HEK293 (cell line): ENCODE data around the gene SPINT4.

Source experiments
- CTCF ChIA-PET: fragments of 350-600 bp; formaldehyde crosslinking; extraction: SDS; loops from one replicate; lab custom pipeline; 2021; ENCODE audit warnings: antibody characterized with exemption; lab: Yijun Ruan, JAX
- POLR2A ChIA-PET: fragments of 300-600 bp; formaldehyde crosslinking; extraction: SDS; loops from one replicate; lab custom pipeline; 2020; ENCODE audit warnings: antibody characterized with exemption, inconsistent platforms; lab: Yijun Ruan, JAX
- H3K27ac ChIP-seq: fragments of 200-500 bp; sonication (Bioruptor generic); 2 replicates; pipeline ENCODE4 v1.5.1; 2014; ENCODE audit warnings: low read depth, low read length, control low read depth, inconsistent platforms; ENCODE audit errors: extremely low read depth
- H3K36me3 ChIP-seq, 2 experiments: fragments of 200-500 bp in 1 of 2; sonication (Bioruptor generic) in 1 of 2; 1 replicate in 1 of 2; 2 replicates in 1 of 2; pipeline ENCODE4 v1.5.1; 2014 to 2017; ENCODE audit warnings: inconsistent platforms in 2 of 2, low read length in 2 of 2; ENCODE audit not compliant: control insufficient read depth in 2 of 2, insufficient read depth in 1 of 2
- H3K4me1 ChIP-seq: fragments of 200-500 bp; sonication (Bioruptor generic); 2 replicates; pipeline ENCODE4 v1.5.1; 2014; ENCODE audit warnings: mild to moderate bottlenecking, low read length, inconsistent platforms; ENCODE audit not compliant: control insufficient read depth, insufficient read depth
- H3K4me3 ChIP-seq: 2 replicates; pipeline ENCODE4 v1.5.1; 2011; ENCODE audit warnings: low read depth, mild to moderate bottlenecking, control low read depth, low read length, moderate library complexity
- H3K9me3 ChIP-seq: fragments of 200-500 bp; sonication (Bioruptor generic); 2 replicates; pipeline ENCODE4 v1.5.1; 2014; ENCODE audit warnings: low read depth, low read length, inconsistent platforms; ENCODE audit not compliant: control insufficient read depth, insufficient read depth
- EGR2 ChIP-seq: fragments of 450-650 bp; formaldehyde crosslinking; IDR thresholded peaks from 2 replicates; pipeline ENCODE4 v1.5.1; 2016; ENCODE audit warnings: low read depth, missing biosample characterization, missing genetic modification characterization
- GLIS1 ChIP-seq: fragments of 450-650 bp; formaldehyde crosslinking; IDR thresholded peaks from 2 replicates; pipeline ENCODE4 v1.5.1; 2016; ENCODE audit warnings: missing biosample characterization, missing genetic modification characterization
- SCRT1 ChIP-seq: fragments of 450-650 bp; formaldehyde crosslinking; IDR thresholded peaks from 2 replicates; pipeline ENCODE4 v1.5.1; 2016; ENCODE audit warnings: missing biosample characterization, missing genetic modification characterization, borderline replicate concordance
- TCF7L2 ChIP-seq: IDR thresholded peaks from 2 replicates; pipeline ENCODE4 v1.6.1; 2011; ENCODE audit warnings: low read depth, mild to moderate bottlenecking, inconsistent platforms, low read length, moderate library complexity, borderline replicate concordance
- YY1 ChIP-seq: fragments of 450-650 bp; formaldehyde crosslinking; IDR thresholded peaks from 2 replicates; pipeline ENCODE4 v1.5.1; 2018; ENCODE audit warnings: missing biosample characterization, missing genetic modification characterization
- ZBTB20 ChIP-seq: fragments of 450-650 bp; formaldehyde crosslinking; IDR thresholded peaks from 2 replicates; pipeline ENCODE4 v1.5.1; 2016; ENCODE audit warnings: missing biosample characterization, missing genetic modification characterization
- ZBTB21 ChIP-seq: fragments of 450-650 bp; formaldehyde crosslinking; IDR thresholded peaks from 2 replicates; pipeline ENCODE4 v1.5.1; 2017; ENCODE audit warnings: missing biosample characterization, missing genetic modification characterization
- ZNF140 ChIP-seq: fragments of 450-650 bp; formaldehyde crosslinking; IDR thresholded peaks from 2 replicates; pipeline ENCODE4 v1.5.1; 2016; ENCODE audit warnings: missing biosample characterization, missing genetic modification characterization
- ZNF211 ChIP-seq: fragments of 450-650 bp; formaldehyde crosslinking; IDR thresholded peaks from 2 replicates; pipeline ENCODE4 v1.5.1; 2016; ENCODE audit warnings: low read depth, missing biosample characterization, missing genetic modification characterization
- ZNF221 ChIP-seq: fragments of 450-650 bp; formaldehyde crosslinking; IDR thresholded peaks from 2 replicates; pipeline ENCODE4 v1.5.1; 2017; ENCODE audit warnings: missing biosample characterization, missing genetic modification characterization, borderline replicate concordance
- ZNF223 ChIP-seq: fragments of 450-650 bp; formaldehyde crosslinking; IDR thresholded peaks from 2 replicates; pipeline ENCODE4 v1.5.1; 2016; ENCODE audit warnings: missing biosample characterization, missing genetic modification characterization
- ZNF311 ChIP-seq: fragments of 450-650 bp; formaldehyde crosslinking; IDR thresholded peaks from 2 replicates; pipeline ENCODE4 v1.5.1; 2017; ENCODE audit warnings: missing biosample characterization, missing genetic modification characterization, borderline replicate concordance
- ZNF394 ChIP-seq: fragments of 450-650 bp; formaldehyde crosslinking; IDR thresholded peaks from 2 replicates; pipeline ENCODE4 v1.5.1; 2016; ENCODE audit warnings: missing biosample characterization, missing genetic modification characterization, mild to moderate bottlenecking, moderate library complexity, borderline replicate concordance
- ZNF510 ChIP-seq: fragments of 450-650 bp; formaldehyde crosslinking; IDR thresholded peaks from 2 replicates; pipeline ENCODE4 v1.5.1; 2018; ENCODE audit warnings: mild to moderate bottlenecking, missing genetic modification characterization, missing biosample characterization; ENCODE audit not compliant: insufficient replicate concordance
- ZNF544 ChIP-seq: fragments of 450-650 bp; formaldehyde crosslinking; IDR thresholded peaks from 2 replicates; pipeline ENCODE4 v1.5.0; 2017; ENCODE audit warnings: missing biosample characterization, missing genetic modification characterization
- ZNF621 ChIP-seq: fragments of 450-650 bp; formaldehyde crosslinking; IDR thresholded peaks from 2 replicates; pipeline ENCODE4 v1.5.1; 2017; ENCODE audit warnings: missing biosample characterization, missing genetic modification characterization
- ZNF654 ChIP-seq: fragments of 450-650 bp; formaldehyde crosslinking; IDR thresholded peaks from 2 replicates; pipeline ENCODE4 v1.5.1; 2016; ENCODE audit warnings: low read depth, missing biosample characterization, missing genetic modification characterization
- ZNF785 ChIP-seq: fragments of 450-650 bp; formaldehyde crosslinking; IDR thresholded peaks from 2 replicates; pipeline ENCODE4 v1.5.1; 2016; ENCODE audit warnings: missing biosample characterization, missing genetic modification characterization
- ZNF837 ChIP-seq: fragments of 450-650 bp; formaldehyde crosslinking; IDR thresholded peaks from 2 replicates; pipeline ENCODE4 v1.5.1; 2016; ENCODE audit warnings: missing biosample characterization, missing genetic modification characterization
- TF ChIP-seq, protein P1 (sequence below): fragments of 450-650 bp; formaldehyde crosslinking; IDR thresholded peaks from 2 replicates; pipeline ENCODE4 v1.5.1; 2016; ENCODE audit warnings: missing biosample characterization, missing genetic modification characterization
- TF ChIP-seq, protein P2 (sequence below): fragments of 450-650 bp; formaldehyde crosslinking; IDR thresholded peaks from 2 replicates; pipeline ENCODE4 v1.5.1; 2016; ENCODE audit warnings: missing biosample characterization, missing genetic modification characterization
- TF ChIP-seq, protein P3 (sequence below): fragments of 450-650 bp; formaldehyde crosslinking; IDR thresholded peaks from 2 replicates; pipeline ENCODE4 v1.5.1; 2017; ENCODE audit warnings: missing biosample characterization, missing genetic modification characterization
- TF ChIP-seq, protein P4 (sequence below): fragments of 450-650 bp; formaldehyde crosslinking; IDR thresholded peaks from 2 replicates; pipeline ENCODE4; 2016; ENCODE audit warnings: missing biosample characterization, missing genetic modification characterization
- TF ChIP-seq, protein P5 (sequence below): fragments of 450-650 bp; formaldehyde crosslinking; IDR thresholded peaks from 2 replicates; pipeline ENCODE4 v1.5.1; 2016; ENCODE audit warnings: missing biosample characterization, missing genetic modification characterization, borderline replicate concordance
- TF ChIP-seq, protein P6 (sequence below): fragments of 450-650 bp; formaldehyde crosslinking; IDR thresholded peaks from 2 replicates; pipeline ENCODE4 v1.5.1; 2016; ENCODE audit warnings: missing biosample characterization, missing genetic modification characterization
- TF ChIP-seq, protein P7 (sequence below): fragments of 450-650 bp; formaldehyde crosslinking; IDR thresholded peaks from 2 replicates; pipeline ENCODE4 v1.5.1; 2016; ENCODE audit warnings: missing biosample characterization, missing genetic modification characterization, low read depth

The SPINT4 gene

DNA sequence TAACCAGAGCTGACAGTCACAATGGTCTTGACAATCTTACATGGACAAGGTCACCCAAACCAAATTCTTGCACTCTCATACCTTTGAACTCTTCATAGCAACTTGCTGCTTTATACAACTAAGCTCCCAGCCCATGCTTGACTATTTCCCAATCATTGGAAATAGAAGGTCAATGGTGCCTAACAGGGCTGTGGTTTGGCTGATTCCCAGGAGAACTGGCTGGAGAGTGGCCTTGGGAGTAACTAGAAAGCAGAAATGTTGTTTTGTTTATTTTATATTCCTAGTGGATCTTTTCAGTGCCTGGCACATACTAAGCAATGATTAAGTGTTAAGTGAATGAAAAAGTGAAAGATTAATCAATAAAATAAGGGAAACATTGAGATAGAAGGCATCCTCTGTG lies 3.0 kb downstream of the SPINT4 start:
- no peaks in the 10 kb centered on the region for H3K4me1 ChIP-seq
- H3K27ac ChIP-seq = no peak overlapping the region
- H3K9me3 ChIP-seq = no peaks in the 10 kb centered on the region
- ChIA-PET POLR2A (no interaction called here), CTCF (interaction anchor here (1.1 kb wide), 1 partner anchor 27 kb away, joined by 3 read pairs; no protein-coding TSS in a partner anchor)
- TF ChIP-seq ZNF837 (tag by site-specific recombination) = no peak
- TF ChIP-seq, protein P1, sequence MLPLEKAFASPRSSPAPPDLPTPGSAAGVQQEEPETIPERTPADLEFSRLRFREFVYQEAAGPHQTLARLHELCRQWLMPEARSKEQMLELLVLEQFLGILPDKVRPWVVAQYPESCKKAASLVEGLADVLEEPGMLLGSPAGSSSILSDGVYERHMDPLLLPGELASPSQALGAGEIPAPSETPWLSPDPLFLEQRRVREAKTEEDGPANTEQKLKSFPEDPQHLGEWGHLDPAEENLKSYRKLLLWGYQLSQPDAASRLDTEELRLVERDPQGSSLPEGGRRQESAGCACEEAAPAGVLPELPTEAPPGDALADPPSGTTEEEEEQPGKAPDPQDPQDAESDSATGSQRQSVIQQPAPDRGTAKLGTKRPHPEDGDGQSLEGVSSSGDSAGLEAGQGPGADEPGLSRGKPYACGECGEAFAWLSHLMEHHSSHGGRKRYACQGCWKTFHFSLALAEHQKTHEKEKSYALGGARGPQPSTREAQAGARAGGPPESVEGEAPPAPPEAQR (tag by site-specific recombination) = no peak
- no peak for TF ChIP-seq ZNF394 (tag by site-specific recombination)
- no peak for TF ChIP-seq ZNF311 (tag by site-specific recombination)
- no peak for TF ChIP-seq ZBTB21 (tag by site-specific recombination)
- no peak for TF ChIP-seq ZNF221
- TF ChIP-seq, protein P2, sequence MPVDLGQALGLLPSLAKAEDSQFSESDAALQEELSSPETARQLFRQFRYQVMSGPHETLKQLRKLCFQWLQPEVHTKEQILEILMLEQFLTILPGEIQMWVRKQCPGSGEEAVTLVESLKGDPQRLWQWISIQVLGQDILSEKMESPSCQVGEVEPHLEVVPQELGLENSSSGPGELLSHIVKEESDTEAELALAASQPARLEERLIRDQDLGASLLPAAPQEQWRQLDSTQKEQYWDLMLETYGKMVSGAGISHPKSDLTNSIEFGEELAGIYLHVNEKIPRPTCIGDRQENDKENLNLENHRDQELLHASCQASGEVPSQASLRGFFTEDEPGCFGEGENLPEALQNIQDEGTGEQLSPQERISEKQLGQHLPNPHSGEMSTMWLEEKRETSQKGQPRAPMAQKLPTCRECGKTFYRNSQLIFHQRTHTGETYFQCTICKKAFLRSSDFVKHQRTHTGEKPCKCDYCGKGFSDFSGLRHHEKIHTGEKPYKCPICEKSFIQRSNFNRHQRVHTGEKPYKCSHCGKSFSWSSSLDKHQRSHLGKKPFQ (tag by site-specific recombination) = no peak
- no peak for TF ChIP-seq EGR2 (tag by site-specific recombination)
- no peak for TF ChIP-seq ZNF785
- TF ChIP-seq GLIS1 (tag by site-specific recombination) = no peak
- TF ChIP-seq, protein P3, sequence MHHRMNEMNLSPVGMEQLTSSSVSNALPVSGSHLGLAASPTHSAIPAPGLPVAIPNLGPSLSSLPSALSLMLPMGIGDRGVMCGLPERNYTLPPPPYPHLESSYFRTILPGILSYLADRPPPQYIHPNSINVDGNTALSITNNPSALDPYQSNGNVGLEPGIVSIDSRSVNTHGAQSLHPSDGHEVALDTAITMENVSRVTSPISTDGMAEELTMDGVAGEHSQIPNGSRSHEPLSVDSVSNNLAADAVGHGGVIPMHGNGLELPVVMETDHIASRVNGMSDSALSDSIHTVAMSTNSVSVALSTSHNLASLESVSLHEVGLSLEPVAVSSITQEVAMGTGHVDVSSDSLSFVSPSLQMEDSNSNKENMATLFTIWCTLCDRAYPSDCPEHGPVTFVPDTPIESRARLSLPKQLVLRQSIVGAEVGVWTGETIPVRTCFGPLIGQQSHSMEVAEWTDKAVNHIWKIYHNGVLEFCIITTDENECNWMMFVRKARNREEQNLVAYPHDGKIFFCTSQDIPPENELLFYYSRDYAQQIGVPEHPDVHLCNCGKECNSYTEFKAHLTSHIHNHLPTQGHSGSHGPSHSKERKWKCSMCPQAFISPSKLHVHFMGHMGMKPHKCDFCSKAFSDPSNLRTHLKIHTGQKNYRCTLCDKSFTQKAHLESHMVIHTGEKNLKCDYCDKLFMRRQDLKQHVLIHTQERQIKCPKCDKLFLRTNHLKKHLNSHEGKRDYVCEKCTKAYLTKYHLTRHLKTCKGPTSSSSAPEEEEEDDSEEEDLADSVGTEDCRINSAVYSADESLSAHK = no peak
- no peak for TF ChIP-seq ZBTB20
- TF ChIP-seq, protein P4, sequence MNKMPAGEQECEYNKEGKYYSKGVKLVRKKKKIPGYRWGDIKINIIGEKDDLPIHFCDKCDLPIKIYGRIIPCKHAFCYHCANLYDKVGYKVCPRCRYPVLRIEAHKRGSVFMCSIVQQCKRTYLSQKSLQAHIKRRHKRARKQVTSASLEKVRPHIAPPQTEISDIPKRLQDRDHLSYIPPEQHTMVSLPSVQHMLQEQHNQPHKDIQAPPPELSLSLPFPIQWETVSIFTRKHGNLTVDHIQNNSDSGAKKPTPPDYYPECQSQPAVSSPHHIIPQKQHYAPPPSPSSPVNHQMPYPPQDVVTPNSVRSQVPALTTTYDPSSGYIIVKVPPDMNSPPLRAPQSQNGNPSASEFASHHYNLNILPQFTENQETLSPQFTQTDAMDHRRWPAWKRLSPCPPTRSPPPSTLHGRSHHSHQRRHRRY (tag by site-specific recombination) = no peak
- no peak for TF ChIP-seq ZNF510 (tag by site-specific recombination)
- TF ChIP-seq ZNF544 = no peak
- H3K36me3 ChIP-seq = no peaks in the 10 kb centered on the region
- no peak overlapping the region for H3K4me3 ChIP-seq

DNA sequence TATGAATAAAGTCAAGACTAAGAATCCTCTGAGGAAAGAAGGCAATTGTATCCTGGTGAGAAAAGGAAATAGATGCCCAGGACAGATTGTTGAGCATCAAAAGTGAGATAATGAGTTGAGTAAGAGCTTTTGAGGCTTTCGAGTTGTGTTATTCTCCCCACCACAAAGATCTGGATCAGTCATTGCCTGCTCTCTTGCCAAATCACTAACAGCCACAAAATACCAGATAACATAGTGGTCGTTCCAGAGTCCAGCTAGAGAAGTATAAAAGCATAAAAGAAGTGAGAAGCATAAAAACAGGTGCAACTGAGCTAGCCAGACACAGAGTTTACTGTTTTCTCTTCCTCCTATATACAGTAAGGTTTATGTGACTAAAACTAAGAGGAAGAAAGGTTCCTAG lies 4.9 kb downstream of the SPINT4 start:
- ChIA-PET POLR2A (no interaction called here), CTCF (no interaction called here)
- H3K4me3 ChIP-seq = no peak overlapping the region
- TF ChIP-seq, protein P5, sequence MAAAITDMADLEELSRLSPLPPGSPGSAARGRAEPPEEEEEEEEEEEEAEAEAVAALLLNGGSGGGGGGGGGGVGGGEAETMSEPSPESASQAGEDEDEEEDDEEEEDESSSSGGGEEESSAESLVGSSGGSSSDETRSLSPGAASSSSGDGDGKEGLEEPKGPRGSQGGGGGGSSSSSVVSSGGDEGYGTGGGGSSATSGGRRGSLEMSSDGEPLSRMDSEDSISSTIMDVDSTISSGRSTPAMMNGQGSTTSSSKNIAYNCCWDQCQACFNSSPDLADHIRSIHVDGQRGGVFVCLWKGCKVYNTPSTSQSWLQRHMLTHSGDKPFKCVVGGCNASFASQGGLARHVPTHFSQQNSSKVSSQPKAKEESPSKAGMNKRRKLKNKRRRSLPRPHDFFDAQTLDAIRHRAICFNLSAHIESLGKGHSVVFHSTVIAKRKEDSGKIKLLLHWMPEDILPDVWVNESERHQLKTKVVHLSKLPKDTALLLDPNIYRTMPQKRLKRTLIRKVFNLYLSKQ (tag by site-specific recombination) = no peak
- no peak for TF ChIP-seq ZNF654
- TF ChIP-seq ZBTB21 (tag by site-specific recombination) = no peak
- TF ChIP-seq, protein P6, sequence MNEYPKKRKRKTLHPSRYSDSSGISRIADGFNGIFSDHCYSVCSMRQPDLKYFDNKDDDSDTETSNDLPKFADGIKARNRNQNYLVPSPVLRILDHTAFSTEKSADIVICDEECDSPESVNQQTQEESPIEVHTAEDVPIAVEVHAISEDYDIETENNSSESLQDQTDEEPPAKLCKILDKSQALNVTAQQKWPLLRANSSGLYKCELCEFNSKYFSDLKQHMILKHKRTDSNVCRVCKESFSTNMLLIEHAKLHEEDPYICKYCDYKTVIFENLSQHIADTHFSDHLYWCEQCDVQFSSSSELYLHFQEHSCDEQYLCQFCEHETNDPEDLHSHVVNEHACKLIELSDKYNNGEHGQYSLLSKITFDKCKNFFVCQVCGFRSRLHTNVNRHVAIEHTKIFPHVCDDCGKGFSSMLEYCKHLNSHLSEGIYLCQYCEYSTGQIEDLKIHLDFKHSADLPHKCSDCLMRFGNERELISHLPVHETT = no peak
- TF ChIP-seq SCRT1 (tag by site-specific recombination) = no peak
- no peak for TF ChIP-seq YY1 (tag by site-specific recombination)
- TF ChIP-seq, protein P7, sequence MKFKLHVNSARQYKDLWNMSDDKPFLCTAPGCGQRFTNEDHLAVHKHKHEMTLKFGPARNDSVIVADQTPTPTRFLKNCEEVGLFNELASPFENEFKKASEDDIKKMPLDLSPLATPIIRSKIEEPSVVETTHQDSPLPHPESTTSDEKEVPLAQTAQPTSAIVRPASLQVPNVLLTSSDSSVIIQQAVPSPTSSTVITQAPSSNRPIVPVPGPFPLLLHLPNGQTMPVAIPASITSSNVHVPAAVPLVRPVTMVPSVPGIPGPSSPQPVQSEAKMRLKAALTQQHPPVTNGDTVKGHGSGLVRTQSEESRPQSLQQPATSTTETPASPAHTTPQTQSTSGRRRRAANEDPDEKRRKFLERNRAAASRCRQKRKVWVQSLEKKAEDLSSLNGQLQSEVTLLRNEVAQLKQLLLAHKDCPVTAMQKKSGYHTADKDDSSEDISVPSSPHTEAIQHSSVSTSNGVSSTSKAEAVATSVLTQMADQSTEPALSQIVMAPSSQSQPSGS (tag by site-specific recombination) = no peak
- no peak for TF ChIP-seq ZNF621 (tag by site-specific recombination)
- TF ChIP-seq ZNF211 (tag by site-specific recombination) = no peak
- TF ChIP-seq ZNF223 (tag by site-specific recombination) = no peak
- TF ChIP-seq TCF7L2 = no peak
- no peak for TF ChIP-seq ZNF140 (tag by site-specific recombination)

More for the DNA sequence above, 4.9 kb downstream of the SPINT4 start:
- Histone ChIP-seq H3K36me3 (no peaks in the 10 kb centered on the region), H3K4me1 (no peaks in the 10 kb centered on the region), H3K9me3 (no peaks in the 10 kb centered on the region), H3K27ac (no peak overlapping the region)
